NCI-H1930 (cell line): ENCODE measurements around the gene ADRA2A.

Source experiments
- DNase-seq, 2 experiments: peaks; one replicate each; lab custom pipeline; 2025; lab: John Stamatoyannopoulos, UW

The ADRA2A gene

GRCh38 chr10:111110771-111111170 is 33.9 kb downstream of the ADRA2A start:
- no peak for DNase-seq

GRCh38 chr10:111112333-111112732 is 35.5 kb downstream of the ADRA2A start:
- no peak for DNase-seq

- no peak for DNase-seq
These were observed 36.6 kb downstream of the ADRA2A start for GRCh38 chr10:111113238-111113960.

GRCh38 chr10:111113961-111114757 is 37.3 kb downstream of the ADRA2A start:
- DNase-seq = no peak

- no peak for DNase-seq
These were observed 38.1 kb downstream of the ADRA2A start for GRCh38 chr10:111114758-111115500.

GRCh38 chr10:111116211-111116610 is 39.4 kb downstream of the ADRA2A start:
- no peak for DNase-seq

GRCh38 chr10:111116762-111117445 is 40.1 kb downstream of the ADRA2A start:
- no peak for DNase-seq

- DNase-seq = no peak
These were observed 40.9 kb downstream of the ADRA2A start for GRCh38 chr10:111117528-111118277.

- DNase-seq = no peak
These were observed 41.9 kb downstream of the ADRA2A start for GRCh38 chr10:111118758-111119157.

- DNase-seq = no peak
These were observed 42.8 kb downstream of the ADRA2A start for GRCh38 chr10:111119637-111120036.

GRCh38 chr10:111122127-111122526 is 45.3 kb downstream of the ADRA2A start:
- no peak for DNase-seq

- DNase-seq = no peak
These were observed 47.1 kb downstream of the ADRA2A start for GRCh38 chr10:111123883-111124282.

- DNase-seq = no peak
These were observed 48.3 kb downstream of the ADRA2A start for GRCh38 chr10:111125102-111125501.

GRCh38 chr10:111126077-111126476 is 49.2 kb downstream of the ADRA2A start:
- DNase-seq = no peak

GRCh38 chr10:111127081-111127848 is 50.4 kb downstream of the ADRA2A start:
- no peak for DNase-seq

GRCh38 chr10:111128331-111129180 is 51.7 kb downstream of the ADRA2A start:
- DNase-seq = no peak

- no peak for DNase-seq
These were observed 52.5 kb downstream of the ADRA2A start for GRCh38 chr10:111129363-111129762.

- no peak for DNase-seq
These were observed 53.6 kb downstream of the ADRA2A start for GRCh38 chr10:111130471-111130870.
